Right ventricle myocardium inferior (tissue), 1 donor: Measurements from ENCODE around the gene ACOX3. TPM values are rescaled to one million over a fixed set of nuclear protein-coding genes. Genes with fewer than 3 reads are reported as not detected.
"Not testable (repeated sequence)": the region's sequence is repeated elsewhere in the genome, so short reads cannot be mapped to it uniquely, and the experiment has no call there.

Source experiments
- ATAC-seq: fragments of 200-7000 bp; cut with Tn5 transposase; one replicate; pipeline ENCODE4 v1.9.1; 2020; ENCODE audit warnings: mild to moderate bottlenecking, moderate library complexity
- DNase-seq: peaks from one replicate; pipeline ENCODE4 v3.0.0; 2021; ENCODE audit errors: missing footprints
- intact Hi-C: fragments of 100-400 bp; cut with DNase I; formaldehyde crosslinking; loops from one replicate; pipeline ENCODE4 v1.11.0; 2022
- total RNA-seq: library from RNA; stranded (reverse); fragmentation: NEBNext Ultra II Directional; extraction: Animal tissue kit (Norgen Biotek cat#: 25700); gene quantifications from one replicate; pipeline ENCODE4 v1.2.1, GENCODE V29; 2021
- donor health status: DM: no; HTN: yes; CAD: no; lungs with severe emphysema.

The ACOX3 gene
- total RNA-seq, 1 donor from 2014 or later: 25.3 TPM

DNA sequence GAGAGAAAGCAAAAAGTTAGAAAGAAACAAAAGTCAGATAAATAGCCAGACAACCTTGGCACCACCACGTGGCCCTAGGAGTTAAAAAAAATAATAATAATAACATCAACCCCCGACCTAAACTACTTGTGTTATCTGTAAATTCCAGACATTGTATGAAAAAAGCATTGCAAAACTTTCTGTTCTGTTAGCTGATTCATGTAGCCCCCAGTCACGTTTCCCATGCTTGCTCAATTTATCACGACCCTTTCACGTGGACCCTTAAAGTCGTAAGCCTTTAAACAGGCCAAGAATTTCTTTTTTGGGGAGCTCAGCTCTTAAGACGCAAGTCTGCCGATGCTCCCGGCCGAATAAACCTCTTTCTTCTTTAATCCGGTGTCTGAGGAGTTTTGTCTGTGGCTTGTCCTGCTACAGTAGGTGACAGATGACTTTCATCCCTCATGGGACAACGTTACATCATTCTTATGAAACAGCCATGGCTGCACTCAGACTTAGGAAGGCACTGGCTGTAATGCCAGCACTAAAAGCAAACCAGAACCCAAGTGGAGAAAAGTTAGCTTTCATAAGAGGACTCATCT is 520 bp downstream of the ACOX3 start:
- intact Hi-C loops: no loop called here
- ATAC-seq (peak; percentile 54), DNase-seq (no peak)

DNA sequence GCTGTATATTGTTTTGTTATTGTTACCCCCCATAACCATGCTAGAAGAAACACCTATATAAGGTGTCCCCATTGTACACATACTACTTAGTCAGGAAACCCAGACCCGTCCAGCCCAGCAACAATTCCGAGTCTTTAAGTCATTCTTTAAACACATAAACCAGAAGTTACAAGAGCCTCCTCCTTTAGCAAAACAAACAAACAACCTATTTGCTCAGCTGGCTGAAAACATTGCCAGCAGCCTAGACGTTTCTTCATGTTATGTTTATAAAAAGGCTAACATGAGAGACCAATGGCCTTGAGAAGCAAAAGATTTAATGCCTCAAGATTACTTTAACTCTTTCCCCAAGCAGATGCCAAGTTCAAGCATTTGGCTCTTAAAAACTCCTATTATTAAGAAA is 1.4 kb downstream of the ACOX3 start:
- ATAC-seq (no peak), DNase-seq (no peak)
- intact Hi-C loops: no loop called here

DNA sequence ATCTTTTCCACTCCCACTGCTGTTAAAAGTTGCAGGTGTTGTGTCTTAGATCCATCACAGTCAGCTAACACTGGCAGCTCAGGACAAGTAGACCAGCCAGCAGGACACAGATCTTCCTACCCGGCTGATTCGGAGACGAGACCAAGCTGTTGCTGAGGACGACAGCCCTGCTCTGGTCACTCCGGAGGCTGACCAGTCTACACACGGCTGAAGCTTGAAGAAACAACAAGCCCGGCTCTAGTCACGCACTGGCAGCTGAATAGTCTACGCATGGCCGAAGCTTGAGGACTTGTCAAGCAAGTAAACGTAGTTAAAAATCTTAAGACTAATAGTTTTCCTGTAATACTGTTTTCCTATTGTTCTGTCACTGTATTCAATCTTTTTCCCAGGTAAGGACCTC is 1.8 kb downstream of the ACOX3 start:
- intact Hi-C loops: no loop called here
- no peak for ATAC-seq
- DNase-seq: no peak

DNA sequence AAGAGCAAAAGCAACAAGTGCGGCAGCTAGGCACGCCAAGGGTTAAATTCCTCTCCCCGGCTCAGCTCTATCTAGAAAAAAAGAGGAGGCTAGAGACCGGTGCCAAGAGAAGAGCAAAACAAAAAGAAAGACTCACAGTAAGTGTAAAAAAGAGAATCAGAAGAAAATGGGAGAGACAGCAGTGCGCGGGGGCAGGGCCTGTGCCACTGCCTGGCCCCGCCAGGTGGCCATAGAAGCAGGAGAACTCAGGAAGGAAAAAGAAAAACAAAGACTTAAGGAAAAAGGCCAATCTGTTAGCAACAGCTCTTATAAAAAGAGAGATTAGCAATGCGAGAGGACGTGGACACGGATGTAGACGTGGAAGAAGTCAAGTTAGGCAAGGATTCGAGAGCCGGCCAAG is 3.2 kb downstream of the ACOX3 start:
- DNase-seq (no peak), ATAC-seq (no peak)
- intact Hi-C loops: no loop called here

DNA sequence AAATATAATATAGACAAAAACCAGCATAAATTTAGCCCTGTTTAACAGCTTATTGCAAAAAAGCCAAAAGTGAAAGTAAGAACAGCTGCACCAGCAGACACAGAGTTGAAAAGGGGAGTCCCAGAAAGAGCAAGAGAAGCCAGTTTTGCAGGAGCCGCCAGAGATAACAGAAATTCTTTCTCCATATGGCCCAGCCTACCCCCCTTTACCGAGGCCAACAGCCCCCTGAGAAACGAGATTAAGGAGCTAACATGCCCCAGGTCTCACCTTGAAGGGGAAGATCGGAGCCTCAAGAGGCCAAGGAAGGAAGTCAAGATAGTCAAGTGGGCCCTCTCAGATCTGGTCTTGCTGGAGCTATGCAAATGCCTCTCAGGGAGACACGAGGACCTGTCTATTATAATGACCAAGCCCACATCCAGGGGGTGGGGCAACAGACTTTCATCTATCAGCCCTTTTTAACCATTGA is 4.8 kb downstream of the ACOX3 start:
- DNase-seq (no peak), ATAC-seq (no peak)
- intact Hi-C loops: no loop called here

DNA sequence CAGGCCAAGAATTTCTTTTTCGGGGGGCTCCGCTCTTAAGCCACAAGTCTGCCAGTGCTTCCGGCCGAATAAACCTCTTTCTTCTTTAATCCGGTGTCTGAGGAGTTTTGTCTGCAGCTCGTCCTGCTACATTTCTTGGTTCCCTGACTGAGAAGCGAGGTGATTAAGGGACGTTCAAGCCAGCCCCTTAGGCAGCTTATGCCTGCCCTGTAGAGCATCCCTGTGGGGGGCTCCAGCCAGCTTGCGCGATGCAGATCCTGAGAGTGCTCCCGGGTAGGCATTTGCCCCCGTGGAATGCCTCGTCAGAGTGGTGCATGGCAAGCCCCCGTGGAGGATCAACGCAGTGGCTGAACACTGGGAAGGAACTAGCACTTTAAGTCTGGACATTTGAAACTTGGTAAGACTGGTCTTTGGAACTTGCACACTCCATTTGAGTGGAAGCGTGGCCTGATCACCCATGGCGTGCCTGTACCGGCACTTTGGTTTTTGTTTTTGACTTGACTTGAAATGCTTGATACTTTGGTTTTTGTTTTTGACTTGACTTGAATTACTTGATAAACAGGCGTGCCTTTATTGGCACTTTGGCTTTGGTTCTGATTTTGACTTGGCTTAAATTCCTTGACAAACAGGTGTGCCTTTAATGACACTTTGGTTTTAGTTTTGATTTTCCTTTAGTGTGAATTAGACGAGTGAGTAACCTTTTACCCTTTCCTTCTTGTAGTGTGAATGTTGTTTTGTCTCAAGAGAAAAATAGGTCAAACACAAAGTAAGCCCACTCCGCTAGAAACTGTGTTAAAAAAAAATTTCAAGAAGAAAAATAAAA is 6.1 kb downstream of the ACOX3 start:
- intact Hi-C loops: no loop called here
- ATAC-seq (no peak), DNase-seq (no peak)

DNA sequence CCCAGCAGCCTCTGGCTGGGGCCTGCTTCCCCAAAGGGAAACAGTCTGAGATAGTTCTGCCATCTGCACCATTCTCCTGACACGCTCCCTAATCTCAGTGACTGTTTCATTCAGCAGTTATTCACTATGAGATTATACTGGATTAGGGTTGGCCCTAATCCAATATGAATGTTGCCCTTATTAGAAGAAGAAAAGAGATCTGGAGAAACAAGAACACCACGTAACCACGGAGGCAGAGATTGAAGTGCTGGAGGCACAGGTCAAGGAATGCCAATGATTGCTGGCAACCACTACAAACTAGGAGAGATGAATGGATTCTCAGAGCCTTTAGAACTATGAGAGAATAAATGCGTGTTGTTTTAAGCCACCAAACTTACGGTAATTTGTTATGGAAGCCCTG is 7.4 kb downstream of the ACOX3 start:
- no peak for DNase-seq
- no peak for ATAC-seq
- intact Hi-C loops: no loop called here

DNA sequence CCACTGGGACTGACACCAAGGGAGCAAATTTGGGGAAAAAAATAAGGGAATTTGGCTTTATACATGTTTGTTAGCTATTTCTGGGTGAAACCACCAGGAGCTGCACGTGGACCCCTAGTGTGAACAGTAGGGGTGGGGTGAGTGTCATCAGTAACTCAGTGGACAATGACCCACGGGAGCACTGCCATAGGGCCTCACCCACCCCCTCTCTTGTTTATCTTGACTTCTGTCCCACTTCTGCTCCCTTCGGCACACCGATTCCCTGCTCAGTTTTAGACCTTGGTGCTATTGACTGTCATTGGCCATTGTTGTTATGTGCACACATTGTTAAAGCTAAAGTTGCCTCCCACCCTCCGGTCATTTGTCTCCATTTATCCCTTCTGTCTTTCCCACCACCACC is 9.0 kb downstream of the ACOX3 start:
- no peak for DNase-seq
- intact Hi-C loops: no loop called here
- ATAC-seq: no peak

DNA sequence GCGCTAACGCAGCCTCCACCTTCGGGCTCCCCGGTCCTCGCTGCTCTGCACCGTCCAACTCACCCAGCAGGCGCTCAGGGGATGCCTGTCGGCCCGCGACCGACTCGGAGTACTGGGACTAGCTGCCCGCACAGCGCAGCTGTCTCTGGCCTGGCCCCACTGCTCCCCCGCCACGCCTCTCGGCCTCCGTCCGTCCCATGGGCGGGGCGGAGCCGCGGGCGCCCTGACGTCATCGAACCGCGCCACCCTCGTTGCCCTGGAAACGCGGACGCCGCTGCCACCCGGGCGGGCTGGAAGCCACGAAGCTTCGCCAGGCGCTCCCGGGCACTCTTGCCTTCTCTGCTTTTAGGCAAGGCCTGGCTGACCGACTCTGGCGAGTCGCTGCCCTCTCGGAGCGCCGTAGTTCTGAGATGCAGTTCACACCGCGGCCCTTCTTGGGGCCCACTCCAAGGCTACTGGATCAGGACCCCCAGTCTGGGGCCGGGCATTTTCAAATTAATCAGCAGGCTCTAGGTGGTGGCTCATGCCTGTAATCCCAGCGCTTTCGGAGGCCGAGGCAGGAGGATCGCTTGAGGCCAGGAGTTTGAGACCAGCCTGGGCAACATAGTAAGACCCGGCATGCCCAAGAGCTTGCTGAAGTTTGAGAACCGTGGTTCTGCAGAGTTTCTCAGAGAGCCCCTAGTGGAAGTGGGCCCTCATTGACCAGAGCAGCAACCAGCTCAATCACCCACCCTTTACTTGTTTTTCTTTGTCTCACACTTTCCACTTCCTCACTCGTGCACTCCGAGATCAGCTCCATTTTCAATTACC is 12.0 kb downstream of the ACOX3 start:
- DNase-seq: peak; percentile 94
- ATAC-seq: peak; percentile 97
- intact Hi-C loops: no loop called here

DNA sequence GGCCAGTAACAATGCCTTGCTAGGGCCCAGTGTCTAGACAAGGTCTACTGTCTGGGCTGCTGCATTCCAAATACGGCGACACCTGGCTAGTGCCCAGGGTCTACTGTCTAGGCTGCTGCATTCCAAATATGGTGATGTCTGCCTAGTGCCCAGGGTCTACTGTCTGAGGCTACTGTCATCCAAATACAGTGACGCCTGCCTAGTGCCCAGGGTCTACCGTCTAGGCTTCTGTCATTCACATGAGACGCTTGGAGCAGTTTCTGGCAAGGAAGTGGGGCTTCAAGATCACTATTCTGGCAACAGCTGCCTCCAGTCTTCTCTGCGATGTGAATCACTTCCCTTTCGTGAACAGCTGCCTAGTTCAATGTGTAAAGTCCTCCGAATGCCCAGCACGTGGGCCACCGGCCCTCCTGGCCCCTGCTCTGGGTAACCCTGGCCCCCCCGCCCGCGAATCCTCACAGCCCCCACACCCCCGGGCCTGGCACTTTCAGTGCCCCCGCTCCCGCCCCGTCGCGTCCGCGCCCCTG is 12.7 kb downstream of the ACOX3 start:
- ATAC-seq: peak; percentile 62
- intact Hi-C loops: no loop called here
- no peak for DNase-seq

DNA sequence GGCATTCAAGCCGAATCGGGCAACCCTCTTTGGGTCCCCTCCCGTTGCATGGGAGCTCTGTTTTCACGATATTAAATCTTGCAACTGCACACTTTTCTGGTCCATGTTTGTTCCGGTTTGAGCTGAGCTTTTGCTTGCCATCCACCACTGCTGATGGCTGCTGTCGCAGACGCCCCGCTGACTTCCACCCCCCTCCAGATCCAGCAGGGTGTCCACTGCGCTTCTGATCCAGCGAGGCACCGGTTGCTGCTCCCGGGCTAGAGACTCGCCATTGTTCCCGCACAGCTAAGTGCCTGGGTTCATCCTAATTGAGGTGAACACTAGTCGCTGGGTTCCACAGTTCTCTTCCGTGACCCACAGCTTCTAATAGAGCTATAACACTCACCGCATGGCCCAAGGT is 13.3 kb downstream of the ACOX3 start:
- intact Hi-C loops: no loop called here
- no peak for DNase-seq
- no peak for ATAC-seq

DNA sequence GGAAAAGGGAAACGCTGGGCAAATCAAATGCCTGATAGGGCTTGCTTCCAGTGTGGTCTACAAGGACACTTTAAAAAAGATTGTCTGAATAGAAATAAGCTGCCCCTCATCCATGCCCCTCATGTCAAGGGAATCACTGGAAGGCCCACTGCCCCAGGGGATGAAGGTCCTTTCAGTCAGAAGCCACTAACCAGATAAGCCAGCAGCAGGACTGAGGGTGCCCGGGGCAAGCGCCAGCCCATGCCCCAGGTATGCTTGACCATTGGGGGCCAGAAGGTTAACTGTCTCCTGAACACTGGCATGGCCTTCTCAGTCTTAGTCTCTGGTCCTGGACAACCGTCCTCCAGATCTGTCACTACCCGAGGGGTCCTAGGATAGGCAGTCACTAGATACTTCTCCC is 17.7 kb downstream of the ACOX3 start:
- ATAC-seq (no peak), DNase-seq (no peak)
- intact Hi-C loops: no loop called here

DNA sequence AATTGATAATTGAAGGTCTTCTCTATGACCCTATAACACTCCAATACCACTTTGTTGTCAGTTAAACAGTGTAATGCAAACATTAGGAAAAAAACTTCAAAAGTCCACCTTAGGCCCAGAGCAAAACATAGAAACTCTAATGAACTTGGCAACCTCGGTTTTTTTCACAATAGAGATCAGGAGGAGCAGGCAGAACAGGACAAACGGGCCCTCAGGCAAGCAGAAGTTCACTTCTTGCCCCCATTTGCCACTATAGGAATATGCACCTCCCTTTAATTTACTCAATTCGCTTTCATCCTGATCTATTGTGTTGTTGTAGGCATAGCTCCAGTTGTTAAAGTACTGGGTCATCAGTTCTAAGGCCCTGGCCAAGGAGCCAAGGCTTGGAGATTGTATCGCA is 18.2 kb downstream of the ACOX3 start:
- ATAC-seq: no peak
- DNase-seq: no peak
- intact Hi-C loops: no loop called here

DNA sequence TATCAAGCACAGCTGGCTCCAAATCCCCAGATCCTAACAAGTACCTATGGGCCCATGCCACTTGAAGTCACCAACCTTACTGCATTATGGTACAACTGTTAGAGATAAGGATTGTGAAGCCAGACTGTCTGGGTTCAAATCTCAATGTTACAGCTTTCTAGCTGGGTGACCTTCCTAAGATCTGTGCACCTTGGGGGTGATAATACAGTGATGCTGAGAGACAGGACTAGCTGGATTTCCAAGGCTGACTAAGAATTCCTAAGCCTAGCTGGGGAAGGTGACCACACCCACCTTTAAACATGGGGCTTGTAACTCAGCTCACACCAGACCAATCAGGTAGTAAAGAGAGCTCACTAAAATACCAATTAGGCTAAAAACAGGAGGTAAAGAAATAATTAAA is 20.4 kb downstream of the ACOX3 start:
- intact Hi-C loops, DNase-seq, ATAC-seq: not testable (repeated sequence)

DNA sequence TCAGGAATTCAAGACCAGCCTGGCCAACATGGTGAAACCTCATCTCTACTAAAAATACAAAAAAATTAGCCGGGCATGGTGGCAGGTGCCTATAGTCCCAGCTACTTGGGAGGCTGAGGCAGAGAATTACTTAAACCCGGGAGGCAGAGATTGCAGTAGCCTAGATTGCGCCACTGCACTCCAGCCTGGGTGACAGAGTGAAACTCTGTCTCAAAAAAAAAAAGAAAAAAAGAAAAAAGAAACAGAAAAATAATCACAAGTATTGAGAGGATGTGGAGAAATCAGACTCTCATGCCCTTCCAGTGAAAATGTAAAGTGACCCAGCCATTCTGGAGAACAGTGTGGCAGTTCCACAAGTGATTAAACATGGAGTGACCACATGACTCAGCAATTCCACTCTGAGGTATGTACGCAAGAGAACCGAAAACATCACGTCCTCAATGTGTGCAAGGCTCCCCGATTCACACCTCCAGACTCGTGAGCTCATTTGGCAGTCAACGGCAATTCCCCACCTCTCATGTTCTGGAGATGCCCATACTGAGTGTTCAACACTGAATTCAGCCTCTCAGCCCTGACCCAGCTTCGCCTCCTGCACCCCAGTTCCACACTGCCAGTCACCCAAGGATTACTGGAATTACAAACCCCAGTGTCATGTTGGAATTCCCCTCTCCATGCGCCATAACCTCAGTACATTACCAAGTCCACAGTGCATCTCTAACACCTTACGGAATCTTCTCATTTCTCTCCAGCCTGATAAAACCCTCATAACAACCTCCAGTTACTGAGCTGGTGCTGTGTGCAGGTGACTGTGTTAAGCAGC is 21.1 kb downstream of the ACOX3 start:
- ATAC-seq: peak; percentile 78
- DNase-seq: no peak
- intact Hi-C loops: no loop called here

DNA sequence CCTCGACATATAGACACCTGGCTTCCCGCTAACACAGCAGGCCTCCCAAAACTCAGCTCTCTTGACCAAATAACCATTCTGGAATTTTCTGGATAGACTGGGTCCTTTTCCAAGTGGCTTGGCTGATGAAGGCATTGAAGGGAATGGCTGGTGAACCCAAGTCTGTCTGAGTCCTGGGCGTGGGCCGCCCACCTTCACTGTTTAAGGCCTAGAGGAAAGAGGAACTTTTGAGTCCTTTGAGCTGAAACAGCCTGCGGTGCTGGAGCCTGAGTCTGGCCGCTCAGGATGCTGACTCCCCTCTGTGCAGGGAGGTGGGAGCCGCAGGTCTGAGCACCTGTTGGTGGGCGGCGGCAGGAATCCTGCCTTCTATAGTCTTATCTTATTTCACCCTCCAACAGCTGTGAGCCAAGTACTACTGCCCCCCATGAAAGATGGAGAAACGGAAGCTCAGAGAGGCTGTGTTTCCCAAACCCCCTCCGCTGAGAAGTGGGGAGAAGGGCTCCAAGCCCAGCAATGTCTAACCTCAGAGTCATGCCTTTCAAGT is 23.4 kb downstream of the ACOX3 start:
- intact Hi-C loops: no loop called here
- no peak for ATAC-seq
- DNase-seq: no peak

DNA sequence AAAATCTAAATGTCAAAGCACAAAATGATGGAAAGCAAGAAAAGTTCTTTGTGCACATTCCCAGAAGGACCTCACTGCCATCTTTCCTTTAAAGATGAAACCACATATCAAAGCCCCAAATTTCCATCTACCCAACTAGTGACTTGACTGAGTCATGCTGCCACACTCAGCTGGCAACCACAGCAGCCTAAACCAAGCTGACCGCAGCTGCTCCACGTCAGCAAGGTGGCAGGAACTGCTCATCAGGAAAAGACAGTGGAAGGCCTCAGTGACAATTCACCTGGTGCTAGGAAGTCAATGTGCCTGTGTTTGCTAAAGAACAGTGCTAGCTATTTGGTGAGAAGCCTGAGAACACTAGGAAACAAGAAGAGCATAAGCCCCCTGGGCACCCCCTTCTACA is 26.1 kb downstream of the ACOX3 start:
- ATAC-seq (no peak), DNase-seq (no peak)
- intact Hi-C loops: no loop called here

DNA sequence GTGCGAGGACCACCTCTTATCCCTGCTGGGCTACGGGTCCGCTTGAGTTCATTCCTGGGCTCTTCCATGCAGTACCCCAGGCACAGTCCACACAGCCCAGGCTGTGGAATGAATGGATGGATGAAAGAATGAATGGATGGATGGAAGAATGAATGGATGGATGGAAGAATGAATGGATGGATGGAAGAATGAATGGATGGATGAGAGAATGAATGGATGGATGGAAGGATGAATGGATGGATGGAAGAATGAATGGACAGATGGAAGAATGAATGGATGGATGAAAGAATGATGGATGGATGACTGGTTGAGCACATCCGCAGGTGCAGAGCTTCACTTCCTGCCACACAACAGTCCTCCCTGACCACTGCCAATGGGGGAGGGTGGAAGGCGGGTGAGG is 28.2 kb downstream of the ACOX3 start:
- ATAC-seq (no peak), DNase-seq (no peak)
- intact Hi-C loops: no loop called here
